AG04449 (cell line): ENCODE measurements around the gene ZNF654.
A peak's percentile ranks its signal among the peaks of the same experiment; 100 is the strongest.
"Not testable (repeated sequence)": the region's sequence is repeated elsewhere in the genome, so short reads cannot be mapped to it uniquely, and the experiment has no call there.

Experiments
- CTCF ChIA-PET: fragments of 350-600 bp; formaldehyde crosslinking; extraction: SDS; loops from one replicate; lab custom pipeline; 2021; ENCODE audit warnings: antibody characterized with exemption; lab: Yijun Ruan, JAX
- POLR2A ChIA-PET: fragments of 400-600, 350-600 bp; formaldehyde crosslinking; extraction: SDS; loops from one replicate; lab custom pipeline; 2020; ENCODE audit warnings: antibody characterized with exemption, inconsistent platforms; lab: Yijun Ruan, JAX
- DNase-seq: peaks from one replicate; pipeline ENCODE4 v3.0.0-alpha.2; 2010; ENCODE audit warnings: low read depth, low spot score
- H3K4me3 ChIP-seq: 2 replicates; pipeline ENCODE4 v1.5.1; 2011; ENCODE audit warnings: low read depth, mild to moderate bottlenecking, control low read depth, low read length
- CTCF ChIP-seq: IDR thresholded peaks from one replicate; pipeline ENCODE4 v1.5.1; 2011; ENCODE audit warnings: mild to moderate bottlenecking, moderate library complexity, low read length, control low read depth, inconsistent platforms; ENCODE audit not compliant: insufficient read depth; ENCODE audit errors: missing control alignments

ZNF654 gene

GRCh38 chr3:88058581-88059379, at the start of gene ZNF654, which contains the start of gene CGGBP1:
ZNF654 (plus strand) TSS chr3:88059255; CDS start chr3:88059320, 65 bp downstream.
CGGBP1 (minus strand) TSS chr3:88059005; CDS start chr3:88055976, 3,029 bp downstream.
- POLR2A ChIA-PET: interaction anchor here (0.6 to 0.9 kb wide), 4 partner anchors 12 to 660 kb away, joined by 3 to 4 read pairs (median 3); no protein-coding TSS in a partner anchor
- CTCF ChIA-PET: interaction anchor here (1.0 to 1.3 kb wide), 3 partner anchors 15 to 81 kb away, joined by 3 to 9 read pairs (median 3); no protein-coding TSS in a partner anchor
- DNase-seq: peak; percentile 96

GRCh38 chr3:88010810-88011209, 48.2 kb upstream of the ZNF654 start:
- no peak for DNase-seq
- ChIA-PET CTCF (interaction anchor here (1.4 kb wide), 1 partner anchor 712 kb away, joined by 5 read pairs; no protein-coding TSS in a partner anchor), POLR2A (no interaction called here)
- TF ChIP-seq CTCF: no peak
- H3K4me3 ChIP-seq: no peak overlapping the region

More at GRCh38 chr3:88058581-88059379, at the start of gene ZNF654, which contains the start of gene CGGBP1:
- peak within 1 kb of the TSS; percentile 96 for H3K4me3 ChIP-seq
- no peak for TF ChIP-seq CTCF

GRCh38 chr3:88013592-88013991, 45.5 kb upstream of the ZNF654 start:
- no peak overlapping the region for H3K4me3 ChIP-seq
- DNase-seq: no peak
- TF ChIP-seq CTCF: no peak
- ChIA-PET POLR2A (no interaction called here), CTCF (interaction anchor here (0.7 to 2.4 kb wide), 4 partner anchors 9 to 930 kb away, joined by 3 to 13 read pairs (median 4); no protein-coding TSS in a partner anchor)

- POLR2A ChIA-PET, H3K4me3 ChIP-seq, DNase-seq: not testable (repeated sequence)
- CTCF ChIA-PET: interaction anchor here (2.4 kb wide), 1 partner anchor 13 kb away, joined by 5 read pairs; no protein-coding TSS in a partner anchor
These were observed 43.4 kb upstream of the ZNF654 start for GRCh38 chr3:88015656-88016055.

- H3K4me3 ChIP-seq: no peak overlapping the region
- no peak for TF ChIP-seq CTCF
- no peak for DNase-seq
- ChIA-PET CTCF (interaction anchor here (4.2 kb wide), 1 partner anchor 14 kb away, joined by 16 read pairs; no protein-coding TSS in a partner anchor), POLR2A (no interaction called here)
These were observed 40.0 kb upstream of the ZNF654 start for GRCh38 chr3:88019024-88019423.

GRCh38 chr3:88025001-88025552, 34.0 kb upstream of the ZNF654 start:
- ChIA-PET POLR2A (no interaction called here), CTCF (interaction anchor here (1.0 kb wide), 2 partner anchors 13 to 180 kb away, joined by 3 read pairs; no protein-coding TSS in a partner anchor)
- H3K4me3 ChIP-seq: no peak overlapping the region
- TF ChIP-seq CTCF: no peak
- no peak for DNase-seq
